SH-SY5Y (cell line): ENCODE data around the gene AFMID.

Source experiments
- GATA2 ChIP-seq: IDR thresholded peaks from 2 replicates; pipeline ENCODE4 v1.6.1; 2011; ENCODE audit warnings: mild to moderate bottlenecking, low read depth, low read length
- GATA3 ChIP-seq: IDR thresholded peaks from 2 replicates; pipeline ENCODE4 v1.6.1; 2011; ENCODE audit warnings: low read depth, mild to moderate bottlenecking, low read length, moderate library complexity

DNA sequence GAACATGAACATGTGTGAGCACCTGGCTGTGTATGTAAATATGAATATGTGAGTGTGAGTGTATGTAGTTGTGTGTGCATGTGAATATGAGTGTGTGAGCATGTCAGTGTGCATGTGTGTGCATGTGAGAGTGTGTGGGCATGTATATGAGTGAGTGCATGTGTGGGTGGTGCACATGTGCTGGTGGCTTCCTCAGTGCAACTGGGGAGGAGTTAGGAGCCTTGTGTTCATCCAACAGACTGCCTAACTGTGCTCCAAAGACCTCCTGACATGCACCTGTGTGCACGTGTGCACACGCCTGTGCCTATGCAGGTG, 45.7 kb downstream of the AFMID start:
- TF ChIP-seq GATA2 = no peak
- no peak for TF ChIP-seq GATA3
